ENCODE measurements around the gene CDC42EP5. TPM values are rescaled to one million over a fixed set of nuclear protein-coding genes. Genes with fewer than 3 reads are reported as not detected.
"Not testable (repeated sequence)": the region's sequence is repeated elsewhere in the genome, so short reads cannot be mapped to it uniquely, and the experiment has no call there.

CDC42EP5 gene
- total RNA-seq, 3 donors from 2014 or later (not counting 1 experiment from before 2014, with no cell fraction given), result not detected

GRCh38 chr19:54507824-54508223, 34.7 kb upstream of the CDC42EP5 start:
- DNase-seq (no peak), ATAC-seq (no peak)
- Mint-ChIP-seq H3K27me3 (ENCODE audit: low read depth in 2 of 2) (peaks cover 0 to 5% of the 10 kb centered on the region in 2 donors), H3K4me1 (peaks cover 46 to 54% of the 10 kb centered on the region in 2 donors), H3K36me3 (peaks cover 6% of the 10 kb centered on the region), H3K27ac (peak overlapping the region; percentile 87 to 91), H3K4me3 (peak overlapping the region; percentile 90), H3K9me3 (peaks cover 0 to 3% of the 10 kb centered on the region in 2 donors)
- H3K4me1 ChIP-seq (ENCODE audit: control insufficient read depth, insufficient read depth, low read length), result peaks cover 52% of the 10 kb centered on the region
- H3K27ac ChIP-seq (ENCODE audit: low read length), result peak overlapping the region; percentile 77
- H3K4me3 ChIP-seq (ENCODE audit: low read length), result no peak overlapping the region
- intact Hi-C loops (cut with micrococcal nuclease), result no loop called here
- TF ChIP-seq CTCF (IDR thresholded peaks at IDR 0.05), result no peak
- H3K36me3 ChIP-seq (ENCODE audit: control insufficient read depth, insufficient read depth, low read length), result no peaks in the 10 kb centered on the region
- 81% methylated on average over 12 of the region's 12 CpGs for WGBS (ENCODE audit: insufficient coverage)
- no peaks in the 10 kb centered on the region for H3K27me3 ChIP-seq (ENCODE audit: control insufficient read depth, insufficient read depth, low read length)
- H3K9me3 ChIP-seq (ENCODE audit: control insufficient read depth, insufficient read depth, low read length), result no peaks in the 10 kb centered on the region

GRCh38 chr19:54507038-54507717, 34.1 kb upstream of the CDC42EP5 start:
- H3K9me3 Mint-ChIP-seq; H3K36me3 ChIP-seq (ENCODE audit: control insufficient read depth, insufficient read depth, low read length); H3K27me3 Mint-ChIP-seq (ENCODE audit: low read depth in 2 of 2); H3K27me3 ChIP-seq (ENCODE audit: control insufficient read depth, insufficient read depth, low read length); intact Hi-C loops (cut with micrococcal nuclease); H3K4me3 ChIP-seq (ENCODE audit: low read length); H3K36me3 Mint-ChIP-seq; DNase-seq; H3K9me3 ChIP-seq (ENCODE audit: control insufficient read depth, insufficient read depth, low read length): not testable (repeated sequence)
- H3K4me3 Mint-ChIP-seq, result peak overlapping the region; percentile 90
- ATAC-seq, result peak; percentile 64 to 72 (median 68)
- Histone ChIP-seq H3K27ac (ENCODE audit: low read length) (peak overlapping the region; percentile 77), H3K4me1 (ENCODE audit: control insufficient read depth, insufficient read depth, low read length) (peaks cover 59% of the 10 kb centered on the region)
- WGBS (ENCODE audit: insufficient coverage), result 74% methylated on average over 8 of the region's 15 CpGs
- peaks cover 53 to 61% of the 10 kb centered on the region in 2 donors for H3K4me1 Mint-ChIP-seq
- peak overlapping the region; percentile 87 to 91 for H3K27ac Mint-ChIP-seq

GRCh38 chr19:54506079-54506478, 33.0 kb upstream of the CDC42EP5 start:
- peaks cover 0 to 5% of the 10 kb centered on the region in 2 donors for H3K27me3 Mint-ChIP-seq (ENCODE audit: low read depth in 2 of 2)
- intact Hi-C loops (cut with micrococcal nuclease), result no loop called here

GRCh38 chr19:54505542-54505941, 32.4 kb upstream of the CDC42EP5 start:
- peak overlapping the region; percentile 86 for H3K4me3 Mint-ChIP-seq

More at GRCh38 chr19:54506079-54506478, 33.0 kb upstream of the CDC42EP5 start:
- Histone ChIP-seq H3K27me3 (ENCODE audit: control insufficient read depth, insufficient read depth, low read length) (no peaks in the 10 kb centered on the region), H3K9me3 (ENCODE audit: control insufficient read depth, insufficient read depth, low read length) (no peaks in the 10 kb centered on the region), H3K4me1 (ENCODE audit: control insufficient read depth, insufficient read depth, low read length) (peaks cover 59% of the 10 kb centered on the region), H3K36me3 (ENCODE audit: control insufficient read depth, insufficient read depth, low read length) (no peaks in the 10 kb centered on the region), H3K27ac (ENCODE audit: low read length) (peak overlapping the region; percentile 77), H3K4me3 (ENCODE audit: low read length) (peak overlapping the region; percentile 0)
- H3K27ac Mint-ChIP-seq, result peak overlapping the region; percentile 87 to 91
- H3K36me3 Mint-ChIP-seq, result peaks cover 6% of the 10 kb centered on the region
- peak overlapping the region; percentile 90 for H3K4me3 Mint-ChIP-seq
- H3K4me1 Mint-ChIP-seq, result peaks cover 54 to 62% of the 10 kb centered on the region in 2 donors
- WGBS (ENCODE audit: insufficient coverage), result 74% methylated on average over 10 of the region's 10 CpGs
- ATAC-seq, result no peak
- TF ChIP-seq CTCF (IDR thresholded peaks at IDR 0.05), result no peak
- peaks cover 0 to 3% of the 10 kb centered on the region in 2 donors for H3K9me3 Mint-ChIP-seq
- no peak for DNase-seq

More at GRCh38 chr19:54505542-54505941, 32.4 kb upstream of the CDC42EP5 start:
- DNase-seq; H3K9me3 ChIP-seq (ENCODE audit: control insufficient read depth, insufficient read depth, low read length); H3K36me3 ChIP-seq (ENCODE audit: control insufficient read depth, insufficient read depth, low read length); H3K27me3 Mint-ChIP-seq (ENCODE audit: low read depth in 2 of 2); intact Hi-C loops (cut with micrococcal nuclease); H3K4me3 ChIP-seq (ENCODE audit: low read length); H3K27me3 ChIP-seq (ENCODE audit: control insufficient read depth, insufficient read depth, low read length); H3K36me3 Mint-ChIP-seq; H3K9me3 Mint-ChIP-seq: not testable (repeated sequence)
- Mint-ChIP-seq H3K4me1 (peaks cover 54 to 62% of the 10 kb centered on the region in 2 donors), H3K27ac (peak overlapping the region; percentile 87 to 91)
- Histone ChIP-seq H3K27ac (ENCODE audit: low read length) (peak overlapping the region; percentile 77), H3K4me1 (ENCODE audit: control insufficient read depth, insufficient read depth, low read length) (peaks cover 59% of the 10 kb centered on the region)
- ATAC-seq, result peak; percentile 20 to 24 (median 24)
- 31% methylated on average over 2 of the region's 4 CpGs for WGBS (ENCODE audit: insufficient coverage)
